HCT116 (cell line): Measurements from ENCODE around the gene KANSL1. TPM values are rescaled to one million over a fixed set of nuclear protein-coding genes. Genes with fewer than 3 reads are reported as not detected.

Source experiments
- ATAC-seq: fragments of 200-7000 bp; cut with Tn5 transposase; 2 replicates; pipeline ENCODE4 v1.9.1; 2020; ENCODE audit warnings: mild to moderate bottlenecking, moderate library complexity
- BruUV-seq: library from RNA; stranded (reverse); fragments of 400-500 nt; replicated peaks from 2 replicates; lab custom pipeline; 2021; lab: Mats Ljungman, UMichigan
- CTCF ChIA-PET: fragments of 300-600 bp; sonication (Branson Sonifier 250); formaldehyde crosslinking; loops from one replicate; lab custom pipeline; 2021; ENCODE audit warnings: antibody characterized with exemption; lab: Charles Lee
- POLR2A ChIA-PET: fragments of 300-600, 350-600 bp; sonication (Branson Sonifier 250); formaldehyde crosslinking; loops from one replicate; lab custom pipeline; 2021; ENCODE audit warnings: antibody characterized with exemption; lab: Charles Lee
- RAD21 ChIA-PET, 2 experiments: fragments of 300-600 bp; sonication (Branson Sonifier 250); formaldehyde crosslinking; loops; one replicate each; lab custom pipeline; 2023; ENCODE audit warnings: low total read pairs in 2 of 2; ENCODE audit not compliant: uncharacterized antibody in 2 of 2, unreplicated experiment in 2 of 2, low non-redundant PET in 1 of 2; lab: Charles Lee
- DNase-seq: peaks from one replicate; pipeline ENCODE4 v3.0.0-alpha.2; 2010; ENCODE audit warnings: low read depth, low spot score
- H2AFZ ChIP-seq: fragments of 200-600 bp; shearing (Covaris generic), sonication (generic); 2 replicates; pipeline ENCODE4 v1.6.1; 2017; ENCODE audit warnings: low read depth, mixed run types, mixed read lengths, antibody characterized with exemption, low read length; ENCODE audit not compliant: poor library complexity, severe bottlenecking
- H3K27ac ChIP-seq: 2 replicates; pipeline ENCODE4 v1.5.1; 2012; ENCODE audit warnings: low read depth, low read length
- H3K27me3 ChIP-seq: fragments of 200-600 bp; sonication (generic); 2 replicates; pipeline ENCODE4 v1.6.1; 2016; ENCODE audit warnings: mixed run types, low read length, mixed read lengths; ENCODE audit not compliant: insufficient read depth
- H3K36me3 ChIP-seq, 2 experiments: fragments of 200-500 bp in 1 of 2; fragments of 200-600 bp in 1 of 2; sonication (Bioruptor generic) in 1 of 2; sonication (generic) in 1 of 2; 2 replicates each; pipeline versions ENCODE4 v1.5.1 to v1.6.1; 2014 to 2016; ENCODE audit warnings: low read length in 2 of 2, inconsistent platforms in 1 of 2, mixed read lengths in 1 of 2, mixed run types in 1 of 2; ENCODE audit not compliant: insufficient read depth in 2 of 2, control insufficient read depth in 1 of 2
- H3K4me1 ChIP-seq, 2 experiments: fragments of 200-600 bp in 1 of 2; sonication (generic) in 1 of 2; 2 replicates each; pipeline versions ENCODE4 v1.5.1 to v1.6.1; 2012 to 2017; ENCODE audit warnings: low read length in 2 of 2, inconsistent platforms in 1 of 2, mild to moderate bottlenecking in 1 of 2, mixed read lengths in 1 of 2, mixed run types in 1 of 2, moderate library complexity in 1 of 2; ENCODE audit not compliant: insufficient read depth in 2 of 2, control insufficient read depth in 1 of 2
- H3K4me2 ChIP-seq: fragments of 200-600 bp; sonication (generic); 2 replicates; pipeline ENCODE4 v1.6.1; 2017; ENCODE audit warnings: mixed run types, low read length, mixed read lengths
- H3K4me3 ChIP-seq, 2 experiments: fragments of 200-600 bp in 1 of 2; sonication (generic) in 1 of 2; replicated peaks in 1 of 2; 2 replicates each; pipeline ENCODE4 v1.5.1; 2011 to 2016; ENCODE audit warnings: low read length in 2 of 2, control low read depth in 1 of 2, low read depth in 1 of 2, mild to moderate bottlenecking in 1 of 2, mixed read lengths in 1 of 2, mixed run types in 1 of 2
- H3K79me2 ChIP-seq: fragments of 200-600 bp; sonication (generic); 2 replicates; pipeline ENCODE4 v1.6.1; 2017; ENCODE audit warnings: mild to moderate bottlenecking, mixed run types, low read length, moderate library complexity, mixed read lengths; ENCODE audit not compliant: insufficient read depth
- H3K9ac ChIP-seq: fragments of 200-600 bp; sonication (generic); 2 replicates; pipeline ENCODE4 v1.6.1; 2016; ENCODE audit warnings: low read length, mixed read lengths
- H3K9me2 ChIP-seq: fragments of 200-600 bp; sonication (generic), shearing (Covaris generic); 2 replicates; pipeline ENCODE4 v1.6.1; 2017; ENCODE audit warnings: mixed run types, mild to moderate bottlenecking, moderate library complexity; ENCODE audit not compliant: insufficient read depth
- H3K9me3 ChIP-seq, 2 experiments: fragments of 200-500 bp in 1 of 2; fragments of 200-600 bp in 1 of 2; sonication (Bioruptor generic) in 1 of 2; sonication (generic) in 1 of 2; 2 replicates each; pipeline ENCODE4 v1.6.1; 2014 to 2017; ENCODE audit warnings: low read length in 2 of 2, mixed read lengths in 2 of 2, inconsistent platforms in 1 of 2, low read depth in 1 of 2, mild to moderate bottlenecking in 1 of 2, mixed run types in 1 of 2, moderate library complexity in 1 of 2; ENCODE audit not compliant: control insufficient read depth in 1 of 2, insufficient read depth in 1 of 2
- H4K20me1 ChIP-seq: fragments of 200-600 bp; sonication (generic), shearing (Covaris generic); 2 replicates; pipeline ENCODE4 v1.6.1; 2017; ENCODE audit warnings: mixed run types, mild to moderate bottlenecking, moderate library complexity; ENCODE audit not compliant: insufficient read depth
- CBX3 ChIP-seq: IDR thresholded peaks from 2 replicates; pipeline ENCODE4 v1.6.1; 2012; ENCODE audit warnings: low read depth
- CEBPB ChIP-seq: IDR thresholded peaks from 2 replicates; pipeline ENCODE4 v1.6.1; 2012; ENCODE audit warnings: low read depth
- CTCF ChIP-seq, 3 experiments: fragments of 200-600 bp in 1 of 3; sonication (generic) in 1 of 3; IDR thresholded peaks in 2 of 3; conservative IDR thresholded peaks in 1 of 3; 2 replicates each; pipeline ENCODE4 v1.5.1; 2012 to 2017; ENCODE audit warnings: low read depth in 2 of 3, low read length in 2 of 3, antibody characterized with exemption in 1 of 3, borderline replicate concordance in 1 of 3, control low read depth in 1 of 3, mild to moderate bottlenecking in 1 of 3, mixed read lengths in 1 of 3, mixed run types in 1 of 3, moderate library complexity in 1 of 3; ENCODE audit not compliant: insufficient read depth in 1 of 3
- EZH2phosphoT487 ChIP-seq: fragments of 200-600 bp; IDR thresholded peaks from 2 replicates; pipeline ENCODE4 v1.6.1; 2018; ENCODE audit warnings: antibody characterized with exemption, borderline replicate concordance
- POLR2A ChIP-seq: IDR thresholded peaks from 2 replicates; pipeline ENCODE4 v1.7.0; 2011; ENCODE audit warnings: borderline replicate concordance; ENCODE audit not compliant: insufficient read depth, insufficient read length; ENCODE audit errors: extremely low read depth
- POLR2AphosphoS5 ChIP-seq: IDR thresholded peaks from 2 replicates; pipeline ENCODE4 v1.6.1; 2011; ENCODE audit warnings: mild to moderate bottlenecking, low read depth, low read length, moderate library complexity
- REST ChIP-seq: IDR thresholded peaks from 2 replicates; pipeline ENCODE4 v1.6.1; 2012; ENCODE audit warnings: low read depth
- SIN3A ChIP-seq: IDR thresholded peaks from 2 replicates; pipeline ENCODE4 v1.6.1; 2012; ENCODE audit warnings: low read depth
- ZBTB33 ChIP-seq: IDR thresholded peaks from 2 replicates; pipeline ENCODE4 v1.6.1; 2011; ENCODE audit warnings: mild to moderate bottlenecking, low read length, moderate library complexity; ENCODE audit not compliant: insufficient replicate concordance; ENCODE audit errors: extremely low read depth
- ZFX ChIP-seq: fragments of 450-650 bp; IDR thresholded peaks from 2 replicates; pipeline ENCODE4 v1.6.1; 2017
- intact Hi-C: fragments of 100-400 bp; cut with micrococcal nuclease; formaldehyde crosslinking; loops from 2 replicates; pipeline ENCODE4 v1.10.0; 2022
- total RNA-seq: library from RNA; stranded (reverse); gene quantifications from one replicate; pipeline ENCODE4 v1.2.1, GENCODE V29; 2021; ENCODE audit not compliant: unreplicated experiment

KANSL1 gene
- total RNA-seq, 1 experiment from 2014 or later: 77.5 TPM

GRCh38 chr17:46154151-46154816 is 38.9 kb downstream of the KANSL1 start:
- Histone ChIP-seq H2AFZ (no peak overlapping the region), H3K9me3 (no peaks in the 10 kb centered on the region), H3K4me2 (no peak overlapping the region), H4K20me1 (peaks cover 67% of the 10 kb centered on the region), H3K79me2 (peaks cover 100% of the 10 kb centered on the region), H3K9ac (no peak overlapping the region), H3K36me3 (no peaks in the 10 kb centered on the region), H3K27me3 (no peaks in the 10 kb centered on the region)
- ATAC-seq (no peak), DNase-seq (no peak)
- no TSS peak for BruUV-seq
- POLR2A ChIA-PET: no interaction called here
- intact Hi-C loops: no loop called here
- TF ChIP-seq SIN3A: no peak
- no peak for TF ChIP-seq POLR2AphosphoS5
- no peak for TF ChIP-seq CTCF (IDR thresholded peaks at IDR 0.05 in 2 of 3, conservative IDR thresholded peaks at IDR 0.05 in 1 of 3; ENCODE audit: borderline replicate concordance in 1 of 3, insufficient read depth in 1 of 3, low read depth in 2 of 3, low read length in 2 of 3)
- TF ChIP-seq EZH2phosphoT487: no peak
- no peak for TF ChIP-seq POLR2A
- no peak for TF ChIP-seq ZBTB33
- no peak for TF ChIP-seq REST
- TF ChIP-seq CBX3: no peak
- TF ChIP-seq CEBPB: no peak
- TF ChIP-seq ZFX: no peak
- TF ChIP-seq, all 23 proteins: peak for 0
- H3K4me3 ChIP-seq: no peak overlapping the region
- H3K4me1 ChIP-seq: peaks cover 0 to 6% of the 10 kb centered on the region in 2 experiments; a peak in 1 of 4 replicates
- no peak overlapping the region for H3K27ac ChIP-seq
- ChIA-PET CTCF (no interaction called here), RAD21 (no interaction called here)
- no peaks in the 10 kb centered on the region for H3K9me2 ChIP-seq
